Skeletal muscle satellite cell (primary cell): ENCODE results near the gene ERFE.

Experiments used
- H3K27me3 ChIP-seq: 2 replicates; pipeline ENCODE4 v1.7.0; 2013; ENCODE audit warnings: low read length; ENCODE audit not compliant: control insufficient read depth, insufficient read depth
- H3K36me3 ChIP-seq: 2 replicates; pipeline ENCODE4 v1.7.0; 2013; ENCODE audit warnings: mild to moderate bottlenecking, control low read depth, low read length; ENCODE audit not compliant: insufficient read depth
- H3K4me1 ChIP-seq: 2 replicates; pipeline ENCODE4 v1.7.0; 2013; ENCODE audit warnings: low read length; ENCODE audit not compliant: control insufficient read depth, insufficient read depth
- H3K4me2 ChIP-seq: 2 replicates; pipeline ENCODE4 v1.7.0; 2013; ENCODE audit warnings: mild to moderate bottlenecking, low read length
- H3K4me3 ChIP-seq: 2 replicates; pipeline ENCODE4 v1.7.0; 2013; ENCODE audit warnings: low read length
- H3K9ac ChIP-seq: 2 replicates; pipeline ENCODE4 v1.7.0; 2013; ENCODE audit warnings: mild to moderate bottlenecking, low read depth, low read length, moderate library complexity
- H3K9me3 ChIP-seq: replicated peaks from 2 replicates; pipeline ENCODE4 v1.7.0; 2013; ENCODE audit warnings: mild to moderate bottlenecking, control low read depth, low read length

Gene ERFE

DNA sequence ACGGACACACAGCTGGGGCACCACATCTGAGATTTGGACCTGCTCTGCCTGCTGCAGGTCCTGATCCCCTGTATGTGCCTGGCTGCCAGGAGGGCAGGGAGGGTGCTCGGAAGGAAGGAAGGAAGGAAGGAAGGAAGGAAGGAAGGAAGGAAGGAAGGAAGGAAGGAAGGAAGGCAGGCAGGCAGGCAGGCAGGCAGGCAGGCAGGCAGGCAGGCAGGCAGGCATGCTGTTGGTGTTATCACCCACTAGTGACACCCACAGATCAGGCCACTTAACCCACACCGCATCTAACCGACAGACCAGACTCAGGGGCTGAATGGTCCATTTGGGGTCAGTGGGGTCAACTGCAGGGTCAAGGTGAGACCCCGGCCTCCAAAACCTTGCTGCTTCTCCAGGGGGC, 14.5 kb upstream of the ERFE start:
- Histone ChIP-seq H3K4me3 (no peak overlapping the region), H3K4me2 (peak overlapping the region; percentile 75), H3K36me3 (no peaks in the 10 kb centered on the region), H3K4me1 (peaks cover 36% of the 10 kb centered on the region), H3K9me3 (no peaks in the 10 kb centered on the region), H3K9ac (peak overlapping the region; percentile 55), H3K27me3 (no peaks in the 10 kb centered on the region)

DNA sequence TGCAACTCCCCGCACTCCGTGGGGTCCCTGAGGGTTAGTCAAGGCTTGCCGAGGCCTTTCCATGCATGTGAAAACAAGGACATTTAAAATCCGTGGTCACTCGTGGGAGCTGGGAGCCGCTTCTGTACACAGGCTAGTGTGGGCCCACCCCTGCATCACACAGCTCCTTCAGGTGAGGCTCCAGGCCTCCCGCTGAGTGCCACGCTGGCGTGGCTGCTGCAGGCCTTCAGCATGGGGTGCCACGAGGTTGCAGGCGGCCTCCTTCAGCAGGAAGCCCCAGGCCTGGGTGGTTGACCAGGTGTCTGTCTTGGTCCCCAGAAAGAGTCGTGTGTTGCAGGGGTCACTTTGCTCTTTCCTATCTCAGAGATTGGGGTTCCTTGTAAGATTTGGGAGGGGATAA, 13.7 kb upstream of the ERFE start:
- no peak overlapping the region for H3K4me3 ChIP-seq
- no peak overlapping the region for H3K4me2 ChIP-seq
- no peaks in the 10 kb centered on the region for H3K9me3 ChIP-seq
- H3K4me1 ChIP-seq, result peaks cover 32% of the 10 kb centered on the region
- H3K27me3 ChIP-seq, result no peaks in the 10 kb centered on the region
- H3K36me3 ChIP-seq, result no peaks in the 10 kb centered on the region
- H3K9ac ChIP-seq, result no peak overlapping the region

DNA sequence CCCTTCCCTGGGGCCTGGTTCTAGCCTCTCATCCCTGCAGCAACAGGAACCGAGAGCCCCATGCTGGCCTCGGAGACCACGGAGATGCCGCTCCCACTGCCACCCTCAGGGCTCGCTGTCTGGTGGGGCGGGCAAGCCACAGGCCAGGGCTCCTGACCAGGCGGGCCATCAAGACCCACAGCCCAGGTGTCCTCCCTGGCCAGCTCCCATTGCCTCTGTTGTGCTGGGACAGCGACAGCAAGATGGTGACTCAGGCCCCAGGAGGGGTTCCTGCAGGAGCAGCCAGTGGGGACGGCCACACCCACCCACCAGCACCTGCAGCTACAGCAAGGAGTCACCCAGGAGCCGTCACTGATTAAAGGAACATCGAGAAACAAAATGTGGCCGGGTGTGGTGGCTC, 12.9 kb upstream of the ERFE start:
- no peak overlapping the region for H3K9ac ChIP-seq
- peaks cover 32% of the 10 kb centered on the region for H3K4me1 ChIP-seq
- no peaks in the 10 kb centered on the region for H3K9me3 ChIP-seq
- no peaks in the 10 kb centered on the region for H3K27me3 ChIP-seq
- H3K36me3 ChIP-seq, result no peaks in the 10 kb centered on the region
- H3K4me2 ChIP-seq, result no peak overlapping the region
- no peak overlapping the region for H3K4me3 ChIP-seq

DNA sequence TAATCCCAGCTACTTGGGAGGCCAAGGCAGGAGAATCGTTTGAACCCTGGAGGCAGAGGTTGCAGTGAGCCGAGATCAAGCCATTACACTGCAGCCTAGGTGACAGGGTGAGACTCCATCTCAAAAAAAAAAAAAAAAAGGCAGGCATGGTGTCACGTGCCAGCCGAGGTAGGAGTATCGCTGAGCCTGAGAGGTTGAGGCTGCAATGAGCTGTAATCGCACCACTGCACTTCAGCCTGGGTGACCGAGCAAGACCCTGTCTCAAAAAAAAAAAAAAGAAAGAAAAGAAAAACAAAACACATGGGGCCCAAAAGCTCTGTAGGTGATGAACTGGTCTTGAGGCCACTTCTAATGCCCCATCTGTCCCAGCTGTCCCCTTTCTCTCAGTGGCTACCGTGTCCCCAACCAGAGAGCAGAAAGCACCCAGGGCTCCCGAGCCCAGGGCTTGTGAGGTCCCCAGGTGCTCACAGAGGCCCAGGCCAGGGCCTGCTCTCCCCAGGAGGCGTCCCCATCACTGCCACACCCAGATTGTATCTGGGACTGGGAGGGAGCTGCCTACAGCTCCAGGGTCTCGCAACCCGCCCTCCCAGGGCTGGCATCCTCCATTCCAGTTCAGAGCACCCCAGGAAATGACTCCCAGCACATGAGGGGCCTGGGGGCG, 11.8 kb upstream of the ERFE start:
- no peak overlapping the region for H3K4me2 ChIP-seq
- H3K4me3 ChIP-seq, result no peak overlapping the region
- no peaks in the 10 kb centered on the region for H3K9me3 ChIP-seq
- peaks cover 22% of the 10 kb centered on the region for H3K4me1 ChIP-seq
- H3K36me3 ChIP-seq, result no peaks in the 10 kb centered on the region
- H3K9ac ChIP-seq, result no peak overlapping the region
- H3K27me3 ChIP-seq, result no peaks in the 10 kb centered on the region

DNA sequence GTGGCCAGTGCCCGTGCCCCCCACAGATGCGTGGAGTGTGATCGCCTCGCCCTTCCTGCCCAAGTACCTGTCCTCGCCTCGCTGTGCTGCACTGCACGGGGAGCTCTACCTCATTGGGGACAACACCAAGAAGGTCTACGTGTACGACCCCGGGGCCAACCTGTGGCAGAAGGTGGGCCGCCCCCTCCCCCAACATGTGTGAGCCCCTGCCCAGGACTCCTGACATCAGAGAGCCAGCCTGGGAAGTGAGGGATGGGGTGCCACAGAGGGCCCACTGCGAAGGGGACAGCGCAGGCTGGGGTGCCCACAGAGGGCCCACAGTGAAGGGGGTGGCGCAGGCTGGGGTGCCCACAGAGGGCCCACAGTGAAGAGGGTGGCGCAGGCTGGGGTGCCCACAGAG, 9.8 kb upstream of the ERFE start:
- Histone ChIP-seq H3K4me2 (no peak overlapping the region), H3K4me3 (no peak overlapping the region), H3K4me1 (peaks cover 2% of the 10 kb centered on the region), H3K9ac (no peak overlapping the region), H3K9me3 (no peaks in the 10 kb centered on the region), H3K36me3 (no peaks in the 10 kb centered on the region), H3K27me3 (no peaks in the 10 kb centered on the region)

DNA sequence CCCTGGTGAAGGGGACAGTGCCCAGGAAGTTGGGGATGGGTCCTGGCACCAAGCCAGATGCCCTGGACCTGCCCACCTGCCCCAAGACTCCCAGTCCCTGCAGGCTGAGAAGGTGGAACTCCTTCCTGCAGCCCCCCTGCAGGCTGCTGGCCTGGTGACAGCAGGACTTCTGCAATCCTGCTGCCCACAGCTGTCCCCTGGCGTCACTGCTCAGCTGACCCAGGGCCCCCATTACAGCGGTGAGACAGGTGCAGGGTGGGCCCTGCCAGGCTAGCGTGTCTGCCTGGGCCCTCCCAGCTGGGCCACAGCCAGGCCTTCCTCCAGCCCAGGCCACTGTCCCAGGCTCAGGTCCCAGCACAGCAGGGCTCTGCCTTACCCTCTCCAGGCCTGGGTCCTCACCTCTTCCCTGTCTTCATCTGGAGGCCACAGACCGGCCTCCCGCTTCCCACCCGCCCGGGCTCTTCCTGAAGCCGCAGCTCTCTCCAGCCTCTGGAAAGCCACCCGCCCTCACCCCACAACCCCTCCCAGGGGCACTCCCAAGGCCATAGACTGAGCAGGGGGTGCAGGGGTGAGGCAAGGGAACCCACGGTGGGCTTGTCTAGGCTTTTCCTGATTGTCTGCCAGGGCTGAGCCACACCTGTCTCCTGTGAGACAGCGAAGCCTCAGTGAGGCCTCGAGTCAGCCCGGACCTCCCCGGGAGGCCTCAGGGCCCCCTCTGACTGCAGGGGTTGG, 8.8 kb upstream of the ERFE start:
- Histone ChIP-seq H3K36me3 (no peaks in the 10 kb centered on the region), H3K4me3 (no peak overlapping the region), H3K9me3 (no peaks in the 10 kb centered on the region), H3K4me1 (peaks cover 2% of the 10 kb centered on the region), H3K27me3 (no peaks in the 10 kb centered on the region), H3K4me2 (no peak overlapping the region), H3K9ac (no peak overlapping the region)

DNA sequence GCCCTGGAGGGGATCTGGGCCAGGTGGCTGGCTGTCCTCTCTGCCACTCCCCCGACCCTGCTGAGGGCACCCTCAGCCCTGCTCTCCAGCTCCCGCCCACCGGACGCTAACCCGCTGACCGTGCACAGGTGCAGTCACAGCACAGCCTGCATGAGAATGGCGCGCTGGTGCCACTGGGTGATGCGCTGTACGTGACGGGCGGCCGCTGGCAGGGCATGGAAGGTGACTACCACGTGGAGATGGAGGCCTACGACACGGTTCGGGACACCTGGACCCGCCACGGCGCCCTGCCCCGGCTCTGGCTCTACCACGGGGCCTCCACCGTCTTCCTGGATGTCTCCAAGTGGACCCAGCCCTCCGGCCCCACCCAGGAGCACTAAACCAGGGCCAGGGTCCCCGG, 8.1 kb upstream of the ERFE start:
- peaks cover 8% of the 10 kb centered on the region for H3K4me1 ChIP-seq
- H3K36me3 ChIP-seq, result no peaks in the 10 kb centered on the region
- no peak overlapping the region for H3K9ac ChIP-seq
- H3K4me2 ChIP-seq, result no peak overlapping the region
- no peaks in the 10 kb centered on the region for H3K9me3 ChIP-seq
- H3K27me3 ChIP-seq, result no peaks in the 10 kb centered on the region
- H3K4me3 ChIP-seq, result no peak overlapping the region

DNA sequence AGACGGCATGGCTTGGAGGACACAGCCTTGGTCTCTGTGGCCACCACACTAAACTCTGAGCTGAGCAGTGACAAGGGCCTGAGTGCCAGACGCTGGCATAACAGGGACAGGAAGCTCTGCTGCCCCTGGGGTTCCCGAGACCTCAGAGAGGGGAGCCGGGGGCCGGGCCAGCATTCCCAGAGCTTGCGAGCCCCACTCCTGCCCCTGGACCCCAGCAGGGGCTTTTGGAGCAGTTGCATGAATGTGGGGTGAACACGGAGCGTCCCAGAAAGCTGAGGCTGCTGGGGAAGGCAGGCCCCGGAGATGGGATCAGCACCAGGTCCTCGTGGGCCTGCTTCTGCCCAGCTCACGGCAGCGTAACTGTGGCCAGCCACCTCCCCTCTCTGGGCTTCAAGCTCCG, 7.6 kb upstream of the ERFE start:
- H3K4me3 ChIP-seq, result no peak overlapping the region
- no peaks in the 10 kb centered on the region for H3K36me3 ChIP-seq
- no peak overlapping the region for H3K4me2 ChIP-seq
- no peaks in the 10 kb centered on the region for H3K27me3 ChIP-seq
- no peaks in the 10 kb centered on the region for H3K9me3 ChIP-seq
- no peak overlapping the region for H3K9ac ChIP-seq
- H3K4me1 ChIP-seq, result peaks cover 13% of the 10 kb centered on the region

DNA sequence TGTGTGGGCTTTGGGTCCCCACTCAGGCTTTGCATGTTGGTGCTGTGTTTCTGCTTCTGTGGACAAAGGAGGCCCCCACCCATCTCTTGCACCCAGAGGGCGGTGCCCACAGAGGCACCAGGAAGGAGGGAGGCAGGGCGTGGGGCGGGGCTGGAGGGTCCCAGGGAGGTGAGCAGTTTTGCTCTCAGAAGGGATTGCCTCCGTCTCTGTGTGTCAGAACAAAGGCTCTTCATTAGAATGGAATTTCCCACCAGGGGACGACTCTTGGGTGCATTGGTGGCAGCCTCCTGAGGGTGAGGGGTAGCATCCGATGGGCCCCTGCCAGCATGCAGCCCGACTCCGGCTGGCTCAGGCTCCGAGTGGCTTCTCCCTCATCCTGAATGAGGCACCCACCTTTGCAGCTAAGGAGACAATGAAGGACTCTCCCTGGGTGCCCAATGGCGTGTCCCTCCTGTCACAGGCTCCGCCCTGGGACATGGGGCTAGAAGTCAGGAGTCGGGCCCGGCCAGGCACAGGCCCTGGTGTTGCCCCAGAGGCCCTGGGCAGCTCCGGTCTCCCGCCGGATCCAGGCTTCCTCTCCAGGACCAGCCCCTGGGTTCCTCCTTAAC, 7.0 kb upstream of the ERFE start:
- no peaks in the 10 kb centered on the region for H3K36me3 ChIP-seq
- no peak overlapping the region for H3K9ac ChIP-seq
- no peaks in the 10 kb centered on the region for H3K9me3 ChIP-seq
- H3K4me1 ChIP-seq, result peaks cover 13% of the 10 kb centered on the region
- H3K4me3 ChIP-seq, result no peak overlapping the region
- H3K4me2 ChIP-seq, result no peak overlapping the region
- H3K27me3 ChIP-seq, result no peaks in the 10 kb centered on the region

DNA sequence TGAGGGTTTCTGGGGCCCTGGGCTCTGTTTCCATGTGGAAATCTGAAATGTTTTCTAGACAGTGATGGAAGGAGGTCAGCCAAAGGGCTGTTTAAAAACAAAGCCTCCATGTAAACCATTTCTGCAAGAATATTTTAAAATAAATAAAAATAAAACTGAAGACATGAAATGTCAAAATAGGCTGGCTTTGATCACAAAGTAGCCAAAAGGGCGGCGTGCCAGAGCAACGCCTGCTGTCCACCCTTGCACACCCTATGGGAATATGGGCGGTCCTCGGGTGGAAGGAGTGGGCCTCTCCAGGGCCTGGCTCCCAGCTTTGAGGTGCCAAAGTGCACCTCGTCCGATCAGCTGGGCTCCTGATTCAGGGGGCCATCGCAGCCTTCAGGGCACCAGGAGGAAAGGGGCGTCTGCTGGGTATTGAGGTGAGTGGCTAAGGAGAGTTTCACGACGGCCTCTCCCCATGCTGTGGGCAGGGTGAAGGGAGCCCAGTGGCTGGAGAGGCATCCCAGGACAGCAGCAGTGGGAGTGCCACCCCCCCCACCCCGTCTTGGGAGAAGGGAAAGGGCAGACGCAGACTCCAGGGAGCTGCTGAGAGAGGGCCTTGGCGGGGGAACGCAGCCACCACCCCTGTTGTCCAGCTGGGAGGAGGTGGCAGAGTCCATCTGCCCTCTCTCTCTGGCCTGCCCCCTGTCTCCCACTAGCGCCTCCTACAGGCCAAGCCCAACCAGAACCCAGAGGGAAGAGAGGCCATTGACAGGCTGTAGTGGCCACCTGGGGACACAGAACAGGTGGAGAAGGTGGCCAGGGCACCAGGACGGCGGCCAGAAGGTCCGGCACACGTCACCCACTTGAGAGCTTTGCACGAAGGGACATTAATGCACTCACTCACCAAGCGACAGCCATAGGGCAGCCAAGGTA, 5.7 kb upstream of the ERFE start:
- H3K4me3 ChIP-seq, result no peak overlapping the region
- H3K9me3 ChIP-seq, result no peaks in the 10 kb centered on the region
- no peak overlapping the region for H3K4me2 ChIP-seq
- peaks cover 13% of the 10 kb centered on the region for H3K4me1 ChIP-seq
- H3K27me3 ChIP-seq, result no peaks in the 10 kb centered on the region
- H3K9ac ChIP-seq, result no peak overlapping the region
- H3K36me3 ChIP-seq, result no peaks in the 10 kb centered on the region

DNA sequence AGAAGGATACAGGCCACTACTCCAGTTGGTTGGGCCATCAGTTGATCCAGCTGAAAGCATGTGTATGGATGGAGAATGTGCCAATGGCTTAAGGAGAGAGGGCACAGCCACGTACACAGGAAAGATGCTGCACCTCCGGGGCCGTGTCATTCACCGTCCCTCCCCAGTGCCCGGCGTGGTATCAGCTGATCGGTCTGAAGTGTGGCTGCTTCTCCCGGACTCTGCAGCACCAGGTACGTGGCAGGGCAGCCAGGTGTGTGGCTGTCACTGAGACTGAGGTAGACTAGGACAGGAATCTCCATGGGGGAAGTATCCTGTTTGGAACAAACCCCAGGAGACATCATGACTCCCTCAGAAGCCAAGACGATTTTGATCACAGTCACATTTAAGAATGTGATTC, 4.2 kb upstream of the ERFE start:
- no peaks in the 10 kb centered on the region for H3K27me3 ChIP-seq
- no peak overlapping the region for H3K4me3 ChIP-seq
- peaks cover 18% of the 10 kb centered on the region for H3K4me1 ChIP-seq
- H3K9me3 ChIP-seq, result no peaks in the 10 kb centered on the region
- H3K36me3 ChIP-seq, result no peaks in the 10 kb centered on the region
- H3K9ac ChIP-seq, result no peak overlapping the region
- no peak overlapping the region for H3K4me2 ChIP-seq
